ENCODE measurements around the gene ZNF592. TPM values are rescaled to one million over a fixed set of nuclear protein-coding genes. Genes with fewer than 3 reads are reported as not detected.
"Not testable (repeated sequence)": the region's sequence is repeated elsewhere in the genome, so short reads cannot be mapped to it uniquely, and the experiment has no call there.

Gene ZNF592
- total RNA-seq, 1 donor from 2014 or later = 36.1 TPM

DNA sequence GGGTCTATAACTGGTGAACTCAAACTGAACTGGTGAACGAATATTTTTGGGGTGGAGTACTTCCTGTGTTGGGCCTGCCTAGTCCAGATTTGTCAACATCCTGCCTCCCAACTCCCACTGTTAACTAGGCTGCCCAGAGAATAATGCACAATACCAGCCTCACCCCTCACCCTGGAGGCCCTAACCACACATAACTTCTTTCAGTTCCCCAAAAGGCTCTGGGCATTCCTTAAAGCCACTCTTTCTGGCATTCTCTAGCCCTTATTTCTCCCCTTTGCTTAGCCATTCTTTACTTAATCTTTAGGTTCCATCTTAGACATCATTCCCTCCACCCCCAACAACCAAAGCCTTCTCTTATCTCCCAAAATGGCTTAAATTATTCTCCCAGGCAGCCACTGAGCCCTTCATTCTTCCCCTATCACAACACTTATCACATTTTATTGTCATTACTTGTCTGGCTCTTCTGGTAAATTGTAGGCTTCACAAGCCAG is 23.3 kb upstream of the ZNF592 start:
- Histone ChIP-seq H3K27me3 (no peaks in the 10 kb centered on the region), H3K9me3 (no peaks in the 10 kb centered on the region), H3K27ac (peak overlapping the region in 1 of 2 donors; percentile 48), H3K36me3 (no peaks in the 10 kb centered on the region), H3K4me3 (no peak overlapping the region), H3K4me1 (no peaks in the 10 kb centered on the region)
- TF ChIP-seq, protein P1, sequence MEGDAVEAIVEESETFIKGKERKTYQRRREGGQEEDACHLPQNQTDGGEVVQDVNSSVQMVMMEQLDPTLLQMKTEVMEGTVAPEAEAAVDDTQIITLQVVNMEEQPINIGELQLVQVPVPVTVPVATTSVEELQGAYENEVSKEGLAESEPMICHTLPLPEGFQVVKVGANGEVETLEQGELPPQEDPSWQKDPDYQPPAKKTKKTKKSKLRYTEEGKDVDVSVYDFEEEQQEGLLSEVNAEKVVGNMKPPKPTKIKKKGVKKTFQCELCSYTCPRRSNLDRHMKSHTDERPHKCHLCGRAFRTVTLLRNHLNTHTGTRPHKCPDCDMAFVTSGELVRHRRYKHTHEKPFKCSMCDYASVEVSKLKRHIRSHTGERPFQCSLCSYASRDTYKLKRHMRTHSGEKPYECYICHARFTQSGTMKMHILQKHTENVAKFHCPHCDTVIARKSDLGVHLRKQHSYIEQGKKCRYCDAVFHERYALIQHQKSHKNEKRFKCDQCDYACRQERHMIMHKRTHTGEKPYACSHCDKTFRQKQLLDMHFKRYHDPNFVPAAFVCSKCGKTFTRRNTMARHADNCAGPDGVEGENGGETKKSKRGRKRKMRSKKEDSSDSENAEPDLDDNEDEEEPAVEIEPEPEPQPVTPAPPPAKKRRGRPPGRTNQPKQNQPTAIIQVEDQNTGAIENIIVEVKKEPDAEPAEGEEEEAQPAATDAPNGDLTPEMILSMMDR (IDR thresholded peaks at IDR 0.05) = no peak
- intact Hi-C loops (cut with DNase I) = no loop called here
- no peak for DNase-seq (ENCODE audit: low spot score in 2 of 2)

- H3K36me3 ChIP-seq = no peaks in the 10 kb centered on the region
- H3K27ac ChIP-seq = no peak overlapping the region
- no peak overlapping the region for H3K4me3 ChIP-seq
- TF ChIP-seq, protein P1 (IDR thresholded peaks at IDR 0.05) = no peak
- H3K27me3 ChIP-seq = no peaks in the 10 kb centered on the region
- no peak for DNase-seq (ENCODE audit: low spot score in 2 of 2)
- intact Hi-C loops (cut with DNase I) = no loop called here
- H3K9me3 ChIP-seq = no peaks in the 10 kb centered on the region
- no peaks in the 10 kb centered on the region for H3K4me1 ChIP-seq
Measured at GRCh38 chr15:84727429-84727828, 21.0 kb upstream of the ZNF592 start.

DNA sequence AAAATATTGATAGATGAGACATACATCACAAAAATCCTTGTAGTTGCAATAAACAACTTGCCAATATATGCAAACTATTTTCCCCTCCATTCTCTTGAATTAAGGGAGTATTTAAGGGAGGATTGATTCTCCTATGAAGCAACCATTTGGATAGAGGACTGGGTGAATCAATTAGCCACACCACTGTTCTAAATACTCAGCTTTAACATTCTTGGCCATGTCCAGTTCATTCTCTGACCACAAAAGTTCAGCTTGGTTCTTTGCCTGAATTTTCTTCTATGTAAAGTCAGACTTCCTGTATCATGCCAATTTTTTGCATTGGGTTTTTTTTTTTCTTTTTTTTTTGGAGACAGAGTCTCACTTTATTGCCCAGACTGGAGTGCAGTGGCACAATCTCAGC is 16.6 kb upstream of the ZNF592 start:
- TF ChIP-seq, protein P1 (IDR thresholded peaks at IDR 0.05) = no peak
- Histone ChIP-seq H3K9me3 (no peaks in the 10 kb centered on the region), H3K27ac (no peak overlapping the region), H3K27me3 (no peaks in the 10 kb centered on the region), H3K36me3 (no peaks in the 10 kb centered on the region), H3K4me1 (no peaks in the 10 kb centered on the region), H3K4me3 (no peak overlapping the region)
- DNase-seq (ENCODE audit: low spot score in 2 of 2) = no peak
- intact Hi-C loops (cut with DNase I) = no loop called here

DNA sequence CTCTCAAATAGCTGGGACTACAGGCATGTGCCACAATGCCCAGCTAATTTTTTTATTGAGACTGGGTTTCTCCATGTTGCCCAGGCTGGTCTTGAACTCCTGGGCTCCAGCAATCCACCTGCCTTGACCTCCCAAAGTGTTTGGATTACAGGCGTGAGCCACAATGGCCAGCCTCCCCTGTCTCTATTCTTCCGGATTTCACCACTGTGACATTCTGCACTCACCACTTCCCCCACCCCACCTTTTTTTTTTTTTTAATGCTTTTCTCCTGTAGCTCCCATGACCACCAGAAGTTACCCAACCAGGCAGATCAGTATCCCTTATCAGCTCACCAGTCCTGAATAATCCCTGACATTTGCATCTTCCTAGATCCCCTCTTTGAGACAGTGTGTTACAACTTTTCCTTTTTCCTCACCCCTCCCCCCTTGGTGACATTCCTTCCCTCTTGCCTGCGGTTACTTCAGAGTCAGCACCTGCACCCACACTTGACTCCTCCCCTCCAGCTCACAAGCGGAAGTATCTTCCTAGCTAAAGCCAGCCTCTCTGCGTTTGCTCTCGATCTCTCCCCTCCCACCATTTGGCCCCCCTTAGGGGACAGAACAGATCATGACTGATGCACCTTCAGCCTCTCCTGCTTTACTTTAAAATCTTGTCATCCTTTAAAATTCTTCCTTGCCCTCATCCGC is 13.5 kb upstream of the ZNF592 start:
- intact Hi-C loops (cut with DNase I) = no loop called here
- Histone ChIP-seq H3K4me1 (no peaks in the 10 kb centered on the region), H3K9me3 (no peaks in the 10 kb centered on the region), H3K4me3 (no peak overlapping the region), H3K36me3 (no peaks in the 10 kb centered on the region), H3K27me3 (no peaks in the 10 kb centered on the region), H3K27ac (no peak overlapping the region)
- DNase-seq (ENCODE audit: low spot score in 2 of 2) = peak in 1 of 2 donors; percentile 68
- TF ChIP-seq, protein P1 (IDR thresholded peaks at IDR 0.05) = no peak

DNA sequence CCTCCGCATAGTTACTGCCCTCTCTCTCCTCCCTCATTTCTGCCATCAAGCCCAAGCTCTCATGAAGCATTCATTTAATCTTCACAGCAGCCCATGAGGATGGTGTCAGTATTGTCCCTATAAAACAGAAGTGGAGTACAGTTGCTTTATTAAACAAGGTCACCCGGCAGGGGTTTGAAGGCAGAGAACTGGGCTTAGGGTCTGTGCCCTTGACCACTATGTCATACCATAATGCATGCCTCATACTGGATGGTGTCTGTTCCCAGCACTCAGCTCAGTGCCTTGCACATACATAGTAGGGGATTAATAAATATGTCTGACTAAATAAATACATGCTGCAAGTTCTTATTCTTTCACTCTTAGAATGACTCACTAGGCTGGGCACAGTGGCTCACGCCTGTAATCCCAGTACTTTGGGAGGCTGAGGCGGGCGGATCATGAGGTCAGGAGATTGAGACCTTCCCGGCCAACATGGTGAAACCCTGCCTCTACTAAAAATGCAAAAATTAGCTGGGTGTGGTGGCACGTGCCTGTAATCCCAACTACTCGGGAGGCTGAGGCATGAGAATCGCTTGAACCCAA is 12.8 kb upstream of the ZNF592 start:
- intact Hi-C loops (cut with DNase I); H3K4me3 ChIP-seq; H3K4me1 ChIP-seq; H3K27me3 ChIP-seq; H3K27ac ChIP-seq; H3K36me3 ChIP-seq; H3K9me3 ChIP-seq; DNase-seq (ENCODE audit: low spot score in 2 of 2): not testable (repeated sequence)

DNA sequence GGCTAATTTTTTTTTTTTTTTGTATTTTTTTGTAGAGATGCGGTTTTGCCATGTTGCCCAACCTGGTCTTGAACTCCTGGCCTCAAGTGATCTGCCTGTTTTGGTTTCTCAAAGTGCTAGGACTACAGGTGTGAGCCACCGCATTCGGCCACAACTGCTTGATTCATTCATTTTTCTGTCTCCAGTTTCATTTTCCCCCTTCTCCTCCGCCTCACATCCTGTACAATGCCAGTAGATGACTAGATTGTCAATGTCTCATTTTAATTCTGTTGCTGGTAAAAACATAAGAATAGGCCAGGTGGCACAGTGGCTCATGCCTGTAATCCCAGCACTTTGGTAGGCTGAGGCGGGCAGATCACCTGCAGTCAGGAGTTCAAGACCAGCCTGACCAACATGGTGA is 12.0 kb upstream of the ZNF592 start:
- TF ChIP-seq, protein P1 (IDR thresholded peaks at IDR 0.05) = no peak
- H3K9me3 ChIP-seq = no peaks in the 10 kb centered on the region
- DNase-seq (ENCODE audit: low spot score in 2 of 2) = no peak
- H3K36me3 ChIP-seq = no peaks in the 10 kb centered on the region
- no peaks in the 10 kb centered on the region for H3K27me3 ChIP-seq
- intact Hi-C loops (cut with DNase I) = no loop called here
- no peaks in the 10 kb centered on the region for H3K4me1 ChIP-seq
- H3K27ac ChIP-seq = no peak overlapping the region
- no peak overlapping the region for H3K4me3 ChIP-seq
